Measurements from ENCODE around the gene LRRC57. TPM values are rescaled to one million over a fixed set of nuclear protein-coding genes. Genes with fewer than 3 reads are reported as not detected.

LRRC57 gene
- total RNA-seq (10 to 100 TPM; 19.0 to 20.0 TPM), polyA plus RNA-seq (1 to 10 TPM; 6.6 to 9.2 TPM)

DNA sequence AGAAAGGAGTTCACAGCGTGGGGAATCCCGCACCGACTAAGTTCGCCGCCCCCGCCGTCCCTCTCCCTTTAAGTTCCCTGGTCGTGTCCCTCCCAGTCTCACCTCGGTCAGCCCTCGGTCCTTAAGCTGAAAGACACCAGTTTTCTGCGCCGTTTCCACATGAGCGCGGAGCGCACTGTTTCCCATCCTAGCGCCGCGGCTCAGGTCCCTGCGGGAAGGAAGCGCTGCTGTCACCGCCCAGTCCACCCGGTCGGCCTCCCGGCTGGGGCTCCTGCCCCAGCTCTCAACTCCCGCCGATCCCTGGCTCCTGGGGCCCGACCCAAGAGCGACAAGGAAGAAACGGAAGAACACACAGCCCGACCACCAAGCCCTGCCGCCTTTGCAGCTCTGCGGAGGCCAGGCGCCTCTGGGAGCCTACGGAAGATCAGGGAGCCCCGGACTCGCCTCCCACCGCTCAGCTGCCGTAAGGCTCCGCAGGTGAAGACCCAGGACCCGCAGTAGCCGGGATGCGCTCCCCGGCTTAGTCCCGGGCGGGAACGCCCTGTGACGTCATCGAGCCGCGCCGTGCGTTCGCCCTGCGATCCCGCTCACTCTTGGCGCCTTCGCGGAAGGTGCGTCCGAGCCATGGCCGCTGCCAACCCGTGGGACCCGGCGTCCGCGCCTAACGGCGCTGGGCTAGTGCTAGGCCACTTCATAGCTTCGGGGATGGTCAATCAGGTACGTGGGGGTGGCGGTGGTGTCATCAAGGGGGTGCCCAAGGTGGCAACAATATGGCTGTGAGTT lies at the start of gene LRRC57, which contains the start of gene HAUS2:
LRRC57 (minus strand) TSS at position 545 of the 783 bp plus-strand sequence; CDS start at position 186, 359 bp downstream.
HAUS2 (plus strand) TSS at position 590 of the 783 bp plus-strand sequence; CDS start at position 625, 35 bp downstream.
- Mint-ChIP-seq H3K27ac (peak within 1 kb of the TSS; percentile 87 to 100 (median 98)), H3K36me3 (peaks cover 12 to 40% of the 10 kb centered on the region in 2 donors), H3K27me3 (no peaks in the 10 kb centered on the region), H3K9me3 (no peaks in the 10 kb centered on the region), H3K4me1 (peaks cover 36 to 71% (median 53%) of the 10 kb centered on the region in 4 donors), H3K4me3 (peak within 1 kb of the TSS; percentile 93 to 100 (median 96))
- Histone ChIP-seq H3K4me3 (ENCODE audit: low read length in 2 of 2) (peak within 1 kb of the TSS; percentile 92 to 99), H3K27ac (ENCODE audit: low read depth, low read length) (peak within 1 kb of the TSS; percentile 88), H3K27me3 (ENCODE audit: insufficient read depth, low read length) (no peaks in the 10 kb centered on the region), H3K4me1 (ENCODE audit: insufficient read depth, low read length) (peaks cover 52% of the 10 kb centered on the region), H3K9me3 (ENCODE audit: control insufficient read depth in 1 of 2, low read length in 2 of 2) (no peaks in the 10 kb centered on the region), H3K36me3 (ENCODE audit: insufficient read depth, low read length) (peaks cover 11% of the 10 kb centered on the region)
- intact Hi-C loops (cut with micrococcal nuclease) = loop anchor here (1.0 to 2.0 kb wide), 4 partner anchors 27 to 102 kb away; partner anchors contain the start of genes STARD9 and ZNF106
- DNase-seq = peak; percentile 85 to 89 (median 86)
- ChIA-PET CTCF (ENCODE audit: partially characterized antibody) (interaction anchor here (1.0 to 1.3 kb wide), 3 partner anchors 33 to 103 kb away, joined by 3 to 4 read pairs (median 3); partner anchors contain the start of gene SNAP23), POLR2A (ENCODE audit: partially characterized antibody) (interaction anchor here (0.8 to 5.6 kb wide), 16 partner anchors 10 to 275 kb away, joined by 3 to 60 read pairs (median 4); partner anchors contain the start of genes GANC, SNAP23, STARD9 and TMEM87A)

- ChIA-PET CTCF (ENCODE audit: partially characterized antibody) (interaction anchor here (1.4 kb wide), 1 partner anchor 9 kb away, joined by 4 read pairs; no protein-coding TSS in a partner anchor), POLR2A (ENCODE audit: partially characterized antibody) (interaction anchor here (1.9 kb wide), 1 partner anchor 14 kb away, joined by 6 read pairs; no protein-coding TSS in a partner anchor)
- Histone ChIP-seq H3K9me3 (ENCODE audit: control insufficient read depth in 1 of 2, low read length in 2 of 2) (no peaks in the 10 kb centered on the region), H3K36me3 (ENCODE audit: insufficient read depth, low read length) (no peaks in the 10 kb centered on the region), H3K4me3 (ENCODE audit: low read length in 2 of 2) (no peak overlapping the region), H3K27ac (ENCODE audit: low read depth, low read length) (no peak overlapping the region), H3K27me3 (ENCODE audit: insufficient read depth, low read length) (no peaks in the 10 kb centered on the region), H3K4me1 (ENCODE audit: insufficient read depth, low read length) (no peaks in the 10 kb centered on the region)
- no peaks in the 10 kb centered on the region for H3K9me3 Mint-ChIP-seq
- intact Hi-C loops (cut with micrococcal nuclease) = no loop called here
- peaks cover 0 to 6% of the 10 kb centered on the region in 2 donors for H3K36me3 Mint-ChIP-seq
- no peak for DNase-seq
- no peak overlapping the region for H3K4me3 Mint-ChIP-seq
- no peaks in the 10 kb centered on the region for H3K4me1 Mint-ChIP-seq
- H3K27ac Mint-ChIP-seq = peak overlapping the region in 1 of 7 donors; percentile 62
- no peaks in the 10 kb centered on the region for H3K27me3 Mint-ChIP-seq
Observed at GRCh38 chr15:42595626-42596240, 47.1 kb upstream of the LRRC57 start.

- Histone ChIP-seq H3K27me3 (ENCODE audit: insufficient read depth, low read length) (no peaks in the 10 kb centered on the region), H3K4me3 (ENCODE audit: low read length in 2 of 2) (no peak overlapping the region), H3K27ac (ENCODE audit: low read depth, low read length) (no peak overlapping the region), H3K4me1 (ENCODE audit: insufficient read depth, low read length) (no peaks in the 10 kb centered on the region), H3K36me3 (ENCODE audit: insufficient read depth, low read length) (no peaks in the 10 kb centered on the region), H3K9me3 (ENCODE audit: control insufficient read depth in 1 of 2, low read length in 2 of 2) (no peaks in the 10 kb centered on the region)
- Mint-ChIP-seq H3K36me3 (no peaks in the 10 kb centered on the region), H3K4me3 (no peak overlapping the region), H3K9me3 (no peaks in the 10 kb centered on the region), H3K4me1 (no peaks in the 10 kb centered on the region), H3K27me3 (no peaks in the 10 kb centered on the region), H3K27ac (no peak overlapping the region)
- DNase-seq = no peak
- POLR2A ChIA-PET (ENCODE audit: partially characterized antibody) = interaction anchor here (1.9 kb wide), 1 partner anchor 12 kb away, joined by 6 read pairs; no protein-coding TSS in a partner anchor
- intact Hi-C loops (cut with micrococcal nuclease) = no loop called here
- CTCF ChIA-PET (ENCODE audit: partially characterized antibody) = no interaction called here
Observed at GRCh38 chr15:42594095-42594494, 45.5 kb upstream of the LRRC57 start.

GRCh38 chr15:42593143-42593542 lies 44.5 kb upstream of the LRRC57 start:
- no peak overlapping the region for H3K27ac ChIP-seq (ENCODE audit: low read depth, low read length)
- Mint-ChIP-seq H3K27ac (no peak overlapping the region), H3K36me3 (peaks cover 0 to 4% of the 10 kb centered on the region in 2 donors), H3K4me1 (no peaks in the 10 kb centered on the region), H3K4me3 (no peak overlapping the region), H3K27me3 (no peaks in the 10 kb centered on the region), H3K9me3 (no peaks in the 10 kb centered on the region)
- H3K27me3 ChIP-seq (ENCODE audit: insufficient read depth, low read length) = no peaks in the 10 kb centered on the region
- H3K4me1 ChIP-seq (ENCODE audit: insufficient read depth, low read length) = no peaks in the 10 kb centered on the region
- no peaks in the 10 kb centered on the region for H3K36me3 ChIP-seq (ENCODE audit: insufficient read depth, low read length)
- H3K9me3 ChIP-seq (ENCODE audit: control insufficient read depth in 1 of 2, low read length in 2 of 2) = no peaks in the 10 kb centered on the region
- POLR2A ChIA-PET (ENCODE audit: partially characterized antibody) = interaction anchor here (1.1 kb wide), 1 partner anchor 11 kb away, joined by 3 read pairs; no protein-coding TSS in a partner anchor
- CTCF ChIA-PET (ENCODE audit: partially characterized antibody) = interaction anchor here (1.6 kb wide), 1 partner anchor 9 kb away, joined by 4 read pairs; no protein-coding TSS in a partner anchor
- intact Hi-C loops (cut with micrococcal nuclease) = no loop called here
- no peak for DNase-seq
- no peak overlapping the region for H3K4me3 ChIP-seq (ENCODE audit: low read length in 2 of 2)

DNA sequence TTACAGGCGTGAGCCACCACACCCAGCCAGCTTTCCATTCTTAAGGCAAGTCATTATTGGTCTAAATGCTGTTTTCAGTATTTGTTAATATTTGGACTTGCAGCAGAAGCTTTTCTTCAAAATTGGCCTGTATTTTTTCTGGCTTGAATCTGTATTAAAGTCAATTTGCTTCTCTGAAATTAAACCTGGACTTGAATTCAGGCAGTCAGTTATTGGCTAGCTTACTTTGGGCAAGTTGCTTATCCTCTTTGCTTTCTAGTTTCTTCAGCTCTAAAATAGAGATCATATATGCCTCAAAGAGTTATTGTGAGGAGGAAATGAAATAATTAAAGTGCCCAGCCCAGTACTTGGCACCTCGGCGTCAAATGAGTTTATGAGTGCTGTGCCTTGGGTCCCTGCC lies 44.1 kb upstream of the LRRC57 start:
- no peak overlapping the region for H3K4me3 ChIP-seq (ENCODE audit: low read length in 2 of 2)
- ChIA-PET POLR2A (ENCODE audit: partially characterized antibody) (interaction anchor here (1.1 kb wide), 1 partner anchor 11 kb away, joined by 3 read pairs; no protein-coding TSS in a partner anchor), CTCF (ENCODE audit: partially characterized antibody) (interaction anchor here (1.6 kb wide), 1 partner anchor 9 kb away, joined by 4 read pairs; no protein-coding TSS in a partner anchor)
- no peak overlapping the region for H3K27ac ChIP-seq (ENCODE audit: low read depth, low read length)
- DNase-seq = no peak
- H3K27me3 ChIP-seq (ENCODE audit: insufficient read depth, low read length) = no peaks in the 10 kb centered on the region
- peaks cover 0 to 4% of the 10 kb centered on the region in 2 donors for H3K36me3 Mint-ChIP-seq
- H3K27me3 Mint-ChIP-seq = no peaks in the 10 kb centered on the region
- H3K4me1 ChIP-seq (ENCODE audit: insufficient read depth, low read length) = no peaks in the 10 kb centered on the region
- H3K9me3 Mint-ChIP-seq = no peaks in the 10 kb centered on the region
- H3K4me3 Mint-ChIP-seq = no peak overlapping the region
- no peaks in the 10 kb centered on the region for H3K4me1 Mint-ChIP-seq
- H3K9me3 ChIP-seq (ENCODE audit: control insufficient read depth in 1 of 2, low read length in 2 of 2) = no peaks in the 10 kb centered on the region
- H3K27ac Mint-ChIP-seq = no peak overlapping the region
- H3K36me3 ChIP-seq (ENCODE audit: insufficient read depth, low read length) = no peaks in the 10 kb centered on the region
- intact Hi-C loops (cut with micrococcal nuclease) = no loop called here

DNA sequence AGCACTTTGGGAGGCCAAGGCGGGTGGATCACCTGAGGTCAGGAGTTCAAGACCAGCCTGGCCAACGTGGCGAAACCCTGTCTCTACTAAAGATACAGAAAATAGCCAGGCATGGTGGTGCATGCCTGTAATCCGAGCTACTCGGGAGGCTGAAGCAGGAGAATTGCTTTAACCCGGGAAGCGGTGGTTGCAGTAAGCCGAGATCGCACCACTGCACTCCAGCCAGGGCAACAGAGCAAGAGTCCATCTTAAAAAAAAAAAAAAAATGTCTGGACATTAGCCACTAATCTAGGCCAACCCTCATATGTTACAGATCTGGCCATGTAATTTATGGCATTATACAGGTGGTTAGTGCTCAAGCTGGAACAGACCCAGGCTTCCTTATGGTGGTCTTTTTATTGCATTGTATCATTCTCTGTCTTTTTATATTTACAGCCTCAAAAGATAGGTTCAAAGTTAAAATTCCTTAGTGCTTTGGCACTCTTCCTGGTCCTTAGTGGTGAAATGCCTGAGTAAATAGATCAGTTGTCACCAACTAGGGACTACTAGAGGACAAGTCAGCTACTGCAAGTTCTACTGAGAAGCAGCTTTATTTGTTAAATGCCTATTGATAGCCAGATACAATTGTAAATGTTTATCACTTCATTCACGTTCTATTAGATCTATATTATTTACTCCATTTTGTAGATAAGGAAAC lies 42.8 kb upstream of the LRRC57 start:
- H3K27me3 ChIP-seq (ENCODE audit: insufficient read depth, low read length) = no peaks in the 10 kb centered on the region
- no peaks in the 10 kb centered on the region for H3K9me3 Mint-ChIP-seq
- CTCF ChIA-PET (ENCODE audit: partially characterized antibody) = interaction anchor here (1.6 kb wide), 1 partner anchor 8 kb away, joined by 4 read pairs; no protein-coding TSS in a partner anchor
- no peak for DNase-seq
- POLR2A ChIA-PET (ENCODE audit: partially characterized antibody) = interaction anchor here (0.7 kb wide), 1 partner anchor 10 kb away, joined by 3 read pairs; no protein-coding TSS in a partner anchor
- no peaks in the 10 kb centered on the region for H3K9me3 ChIP-seq (ENCODE audit: control insufficient read depth in 1 of 2, low read length in 2 of 2)
- H3K36me3 ChIP-seq (ENCODE audit: insufficient read depth, low read length) = no peaks in the 10 kb centered on the region
- no peak overlapping the region for H3K27ac Mint-ChIP-seq
- H3K4me3 ChIP-seq (ENCODE audit: low read length in 2 of 2) = no peak overlapping the region
- H3K4me1 ChIP-seq (ENCODE audit: insufficient read depth, low read length) = no peaks in the 10 kb centered on the region
- peaks cover 0 to 4% of the 10 kb centered on the region in 2 donors for H3K36me3 Mint-ChIP-seq
- intact Hi-C loops (cut with micrococcal nuclease) = no loop called here
- no peaks in the 10 kb centered on the region for H3K27me3 Mint-ChIP-seq
- H3K4me3 Mint-ChIP-seq = no peak overlapping the region
- H3K4me1 Mint-ChIP-seq = no peaks in the 10 kb centered on the region
- H3K27ac ChIP-seq (ENCODE audit: low read depth, low read length) = no peak overlapping the region
